ENCODE measurements around the gene FBL. TPM values are rescaled to one million over a fixed set of nuclear protein-coding genes. Genes with fewer than 3 reads are reported as not detected.

Gene FBL
- total RNA-seq, 1 donor from 2014 or later, result 135 TPM

DNA sequence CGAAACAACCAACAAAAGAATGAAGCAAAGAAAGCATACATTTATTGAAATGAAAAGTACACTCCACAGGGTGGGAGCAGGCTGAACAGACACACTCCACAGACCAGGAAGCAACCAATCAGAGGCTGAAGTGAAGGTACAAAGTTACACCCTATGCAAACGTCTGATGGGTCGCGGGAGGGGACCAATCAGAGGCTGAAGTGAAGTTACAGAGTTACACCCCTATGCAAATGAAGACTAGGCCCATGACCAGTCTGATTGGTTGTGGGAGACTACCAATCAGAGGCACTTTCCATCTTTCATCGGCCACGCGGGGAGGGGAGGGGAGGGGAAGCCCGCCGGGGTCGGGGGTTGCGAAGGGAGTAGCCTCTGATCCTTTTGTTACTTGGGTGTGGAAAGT, 12.4 kb upstream of the FBL start:
- Histone ChIP-seq H3K4me3 (ENCODE audit: insufficient read depth, low read depth, low read length) (no peak overlapping the region), H3K4me2 (ENCODE audit: low read length) (no peak overlapping the region), H3K36me3 (ENCODE audit: insufficient read depth, low read length) (no peaks in the 10 kb centered on the region), H3K27ac (ENCODE audit: low read depth, low read length) (no peak overlapping the region), H3K9ac (ENCODE audit: low read length) (no peak overlapping the region), H2AFZ (ENCODE audit: low read depth, low read length) (no peak overlapping the region), H3K27me3 (ENCODE audit: insufficient read depth, low read length) (no peaks in the 10 kb centered on the region), H3K4me1 (ENCODE audit: insufficient read depth, low read length) (no peaks in the 10 kb centered on the region), H3K79me2 (ENCODE audit: insufficient read depth, low read length) (no peaks in the 10 kb centered on the region), H3K9me3 (ENCODE audit: insufficient read depth, low read depth, low read length) (no peaks in the 10 kb centered on the region), H4K20me1 (ENCODE audit: insufficient read depth, low read length) (no peaks in the 10 kb centered on the region)
- H3K36me3 Mint-ChIP-seq (ENCODE audit: low read depth, unreplicated experiment), result no peaks in the 10 kb centered on the region
- TF ChIP-seq, protein P1, sequence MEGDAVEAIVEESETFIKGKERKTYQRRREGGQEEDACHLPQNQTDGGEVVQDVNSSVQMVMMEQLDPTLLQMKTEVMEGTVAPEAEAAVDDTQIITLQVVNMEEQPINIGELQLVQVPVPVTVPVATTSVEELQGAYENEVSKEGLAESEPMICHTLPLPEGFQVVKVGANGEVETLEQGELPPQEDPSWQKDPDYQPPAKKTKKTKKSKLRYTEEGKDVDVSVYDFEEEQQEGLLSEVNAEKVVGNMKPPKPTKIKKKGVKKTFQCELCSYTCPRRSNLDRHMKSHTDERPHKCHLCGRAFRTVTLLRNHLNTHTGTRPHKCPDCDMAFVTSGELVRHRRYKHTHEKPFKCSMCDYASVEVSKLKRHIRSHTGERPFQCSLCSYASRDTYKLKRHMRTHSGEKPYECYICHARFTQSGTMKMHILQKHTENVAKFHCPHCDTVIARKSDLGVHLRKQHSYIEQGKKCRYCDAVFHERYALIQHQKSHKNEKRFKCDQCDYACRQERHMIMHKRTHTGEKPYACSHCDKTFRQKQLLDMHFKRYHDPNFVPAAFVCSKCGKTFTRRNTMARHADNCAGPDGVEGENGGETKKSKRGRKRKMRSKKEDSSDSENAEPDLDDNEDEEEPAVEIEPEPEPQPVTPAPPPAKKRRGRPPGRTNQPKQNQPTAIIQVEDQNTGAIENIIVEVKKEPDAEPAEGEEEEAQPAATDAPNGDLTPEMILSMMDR (IDR thresholded peaks at IDR 0.05; ENCODE audit: insufficient read depth, low read depth, low read length), result no peak
- TF ChIP-seq EZH2 (IDR thresholded peaks at IDR 0.05; ENCODE audit: insufficient read depth, low read length), result no peak
- peaks cover 4% of the 10 kb centered on the region for H3K9me3 Mint-ChIP-seq (ENCODE audit: unreplicated experiment)
- peaks cover 7% of the 10 kb centered on the region for H3K27me3 Mint-ChIP-seq (ENCODE audit: low read depth, unreplicated experiment)
- FAIRE-seq, result no peak
- H3K4me1 Mint-ChIP-seq (ENCODE audit: low read depth, unreplicated experiment), result no peaks in the 10 kb centered on the region
- peak; percentile 4 for DNase-seq (ENCODE audit: low read depth)
- H3K27ac Mint-ChIP-seq (ENCODE audit: unreplicated experiment), result no peak overlapping the region
- no peak overlapping the region for H3K4me3 Mint-ChIP-seq (ENCODE audit: unreplicated experiment)

- no peaks in the 10 kb centered on the region for H3K9me3 ChIP-seq (ENCODE audit: insufficient read depth, low read depth, low read length)
- no peak overlapping the region for H2AFZ ChIP-seq (ENCODE audit: low read depth, low read length)
- TF ChIP-seq, protein P1 (IDR thresholded peaks at IDR 0.05; ENCODE audit: insufficient read depth, low read depth, low read length), result no peak
- TF ChIP-seq EZH2 (IDR thresholded peaks at IDR 0.05; ENCODE audit: insufficient read depth, low read length), result no peak
- no peak overlapping the region for H3K9ac ChIP-seq (ENCODE audit: low read length)
- H3K9me3 Mint-ChIP-seq (ENCODE audit: unreplicated experiment), result peaks cover 2% of the 10 kb centered on the region
- H3K4me2 ChIP-seq (ENCODE audit: low read length), result no peak overlapping the region
- H3K4me3 ChIP-seq (ENCODE audit: insufficient read depth, low read depth, low read length), result no peak overlapping the region
- H3K27me3 Mint-ChIP-seq (ENCODE audit: low read depth, unreplicated experiment), result no peaks in the 10 kb centered on the region
- H3K36me3 Mint-ChIP-seq (ENCODE audit: low read depth, unreplicated experiment), result no peaks in the 10 kb centered on the region
- no peak overlapping the region for H3K27ac Mint-ChIP-seq (ENCODE audit: unreplicated experiment)
- H3K36me3 ChIP-seq (ENCODE audit: insufficient read depth, low read length), result no peaks in the 10 kb centered on the region
- H4K20me1 ChIP-seq (ENCODE audit: insufficient read depth, low read length), result no peaks in the 10 kb centered on the region
- no peak overlapping the region for H3K4me3 Mint-ChIP-seq (ENCODE audit: unreplicated experiment)
- no peaks in the 10 kb centered on the region for H3K79me2 ChIP-seq (ENCODE audit: insufficient read depth, low read length)
- H3K27ac ChIP-seq (ENCODE audit: low read depth, low read length), result no peak overlapping the region
- DNase-seq (ENCODE audit: low read depth) (no peak), FAIRE-seq (no peak)
- no peaks in the 10 kb centered on the region for H3K27me3 ChIP-seq (ENCODE audit: insufficient read depth, low read length)
- H3K4me1 Mint-ChIP-seq (ENCODE audit: low read depth, unreplicated experiment), result no peaks in the 10 kb centered on the region
- H3K4me1 ChIP-seq (ENCODE audit: insufficient read depth, low read length), result no peaks in the 10 kb centered on the region
Observed at GRCh38 chr19:39852882-39853281, 6.7 kb upstream of the FBL start.

GRCh38 chr19:39850892-39851291, 4.7 kb upstream of the FBL start:
- TF ChIP-seq EZH2 (IDR thresholded peaks at IDR 0.05; ENCODE audit: insufficient read depth, low read length), result no peak
- TF ChIP-seq, protein P1 (IDR thresholded peaks at IDR 0.05; ENCODE audit: insufficient read depth, low read depth, low read length), result no peak
- H3K27ac Mint-ChIP-seq (ENCODE audit: unreplicated experiment), result no peak overlapping the region
- H3K4me1 ChIP-seq (ENCODE audit: insufficient read depth, low read length), result peaks cover 6% of the 10 kb centered on the region
- H3K4me3 ChIP-seq (ENCODE audit: insufficient read depth, low read depth, low read length), result no peak overlapping the region
- H3K9me3 ChIP-seq (ENCODE audit: insufficient read depth, low read depth, low read length), result no peaks in the 10 kb centered on the region
- H3K27me3 ChIP-seq (ENCODE audit: insufficient read depth, low read length), result no peaks in the 10 kb centered on the region
- DNase-seq (ENCODE audit: low read depth) (no peak), FAIRE-seq (no peak)
- no peaks in the 10 kb centered on the region for H3K36me3 ChIP-seq (ENCODE audit: insufficient read depth, low read length)
- H3K4me1 Mint-ChIP-seq (ENCODE audit: low read depth, unreplicated experiment), result peaks cover 11% of the 10 kb centered on the region
- H3K27me3 Mint-ChIP-seq (ENCODE audit: low read depth, unreplicated experiment), result no peaks in the 10 kb centered on the region
- H3K79me2 ChIP-seq (ENCODE audit: insufficient read depth, low read length), result peaks cover 3% of the 10 kb centered on the region
- H3K27ac ChIP-seq (ENCODE audit: low read depth, low read length), result no peak overlapping the region
- H3K4me2 ChIP-seq (ENCODE audit: low read length), result no peak overlapping the region
- H2AFZ ChIP-seq (ENCODE audit: low read depth, low read length), result no peak overlapping the region
- H3K4me3 Mint-ChIP-seq (ENCODE audit: unreplicated experiment), result no peak overlapping the region
- H4K20me1 ChIP-seq (ENCODE audit: insufficient read depth, low read length), result no peaks in the 10 kb centered on the region
- no peaks in the 10 kb centered on the region for H3K36me3 Mint-ChIP-seq (ENCODE audit: low read depth, unreplicated experiment)
- no peak overlapping the region for H3K9ac ChIP-seq (ENCODE audit: low read length)
- peaks cover 2% of the 10 kb centered on the region for H3K9me3 Mint-ChIP-seq (ENCODE audit: unreplicated experiment)

All from astrocyte (in vitro differentiated cells and primary cell).